GM19238 (cell line): ENCODE measurements around the gene DIDO1.

Experiments used
- DNase-seq: peaks from one replicate; pipeline ENCODE4 v3.0.0; 2011; ENCODE audit warnings: low spot score; ENCODE audit not compliant: insufficient read length

Gene DIDO1

DNA sequence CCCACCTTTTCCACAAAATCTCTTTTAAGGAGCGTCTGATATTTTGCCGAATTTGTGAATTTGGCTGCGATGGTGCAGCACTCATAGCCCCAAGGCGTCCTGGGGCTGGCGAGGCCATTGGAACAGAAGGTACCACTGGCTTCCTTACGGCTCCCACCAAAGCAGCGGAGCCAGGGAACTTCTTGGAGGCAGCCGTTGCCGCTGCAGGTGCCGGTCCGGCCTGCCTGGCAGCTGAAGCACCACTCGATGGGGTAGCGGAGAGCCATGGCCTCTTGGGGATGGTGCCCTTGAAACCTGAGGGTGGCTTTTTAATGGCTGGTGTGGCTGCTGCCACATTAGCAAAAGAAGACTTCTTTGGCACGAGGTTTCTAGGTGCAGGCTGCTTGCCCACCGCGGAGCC lies 29.8 kb downstream of the DIDO1 start:
- no peak for DNase-seq

DNA sequence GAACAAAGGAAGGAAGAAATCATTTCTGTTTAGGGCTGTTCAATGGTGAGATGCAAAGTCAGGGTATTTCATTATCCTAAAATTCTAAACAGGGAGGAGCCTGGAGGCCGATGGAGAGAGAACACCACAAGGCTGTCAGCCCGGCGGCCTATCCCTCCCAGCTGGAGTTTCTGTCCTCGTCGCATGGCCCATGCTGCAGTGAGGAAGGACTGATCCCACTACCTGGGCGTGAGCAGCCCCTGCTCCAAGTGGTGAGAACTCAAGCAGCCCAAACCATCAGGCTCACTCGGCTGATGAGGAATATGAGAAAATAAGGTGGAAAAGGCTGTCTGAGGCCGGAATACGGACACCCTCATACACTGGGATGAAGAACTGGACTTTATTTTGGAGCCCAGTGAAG lies 30.8 kb downstream of the DIDO1 start:
- no peak for DNase-seq

DNA sequence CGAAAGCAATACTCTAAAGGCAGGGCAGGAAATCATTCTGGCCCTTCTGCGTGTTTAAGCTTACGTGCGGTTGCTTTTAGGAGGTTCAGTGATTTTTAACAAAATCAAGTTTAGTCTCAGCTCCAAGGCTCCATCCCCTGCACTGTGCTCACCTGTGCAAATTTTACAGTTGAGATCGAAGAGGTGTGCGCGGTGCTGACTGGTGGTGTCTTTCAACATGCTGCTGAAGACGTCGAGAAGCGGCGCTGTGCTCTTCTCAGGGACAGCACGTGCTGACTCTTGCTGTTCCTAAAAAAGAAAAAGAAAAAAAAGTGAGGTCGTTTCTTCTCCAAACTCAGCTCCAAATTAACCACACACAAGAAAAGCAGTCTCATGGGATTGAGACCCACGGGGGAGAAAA lies 32.0 kb downstream of the DIDO1 start:
- DNase-seq = no peak

DNA sequence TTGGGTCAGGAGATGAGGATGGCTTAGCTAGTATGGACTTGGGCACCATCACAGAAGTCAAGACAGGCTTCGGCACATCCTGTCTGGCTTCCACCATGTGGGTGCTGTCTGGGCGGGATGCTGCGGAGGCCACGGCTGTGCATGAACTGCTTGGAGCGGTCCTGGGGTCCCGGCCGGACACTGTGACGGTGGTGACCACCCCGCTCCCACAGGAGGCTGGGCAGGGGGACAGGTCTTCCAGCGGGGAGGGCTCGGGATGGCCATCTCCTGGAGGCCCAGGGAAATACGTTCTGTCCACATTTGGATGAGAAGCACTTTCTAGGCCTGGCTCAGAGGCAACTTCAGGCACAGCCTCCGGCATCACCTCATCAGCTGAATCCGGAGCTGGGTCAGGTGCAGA lies 32.6 kb downstream of the DIDO1 start:
- DNase-seq = no peak

DNA sequence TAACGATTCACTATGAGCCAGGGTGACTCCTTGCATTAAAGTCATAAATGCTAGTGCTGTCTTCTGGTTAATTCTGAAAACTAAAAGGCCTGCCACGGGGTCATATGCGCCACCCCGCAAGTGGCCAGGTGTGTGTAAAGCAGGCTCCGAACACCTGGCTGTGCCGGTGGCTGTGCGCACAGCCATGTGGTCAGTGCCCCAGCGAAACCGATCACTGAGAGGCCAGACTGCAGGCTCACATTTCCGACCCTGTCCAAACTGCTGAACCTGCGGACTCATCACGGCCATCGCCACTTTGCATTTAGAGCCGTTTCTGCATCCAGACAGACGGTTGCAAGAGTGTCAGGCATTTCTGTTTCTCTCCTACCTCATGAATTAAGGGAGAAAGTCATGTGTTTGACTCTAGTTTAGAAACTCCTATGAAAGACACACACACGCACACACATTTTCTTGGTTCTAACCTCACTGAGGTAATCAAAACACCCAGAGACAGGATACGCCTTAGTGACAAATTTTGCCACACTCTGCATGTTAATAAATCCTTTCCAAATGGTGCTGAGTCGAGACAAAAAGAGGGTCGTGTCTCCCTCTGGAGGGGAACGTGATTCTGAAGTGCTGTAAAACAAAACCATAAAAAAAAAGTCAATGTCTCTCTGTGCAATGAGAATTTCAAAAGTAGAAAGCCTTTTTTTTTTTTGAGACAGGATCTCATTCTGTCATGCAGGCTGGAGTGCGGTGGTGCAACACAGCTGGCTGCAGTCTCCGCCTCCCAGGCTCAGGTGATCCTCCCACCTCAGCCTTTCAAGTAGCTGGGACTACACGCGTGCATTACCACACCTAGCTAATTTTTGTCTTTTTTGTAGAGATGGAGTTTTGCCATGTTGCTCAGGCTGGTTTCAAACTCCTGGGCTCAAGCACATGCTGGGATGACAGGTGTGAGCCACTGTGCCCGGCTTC lies 33.7 kb downstream of the DIDO1 start:
- DNase-seq = no peak

DNA sequence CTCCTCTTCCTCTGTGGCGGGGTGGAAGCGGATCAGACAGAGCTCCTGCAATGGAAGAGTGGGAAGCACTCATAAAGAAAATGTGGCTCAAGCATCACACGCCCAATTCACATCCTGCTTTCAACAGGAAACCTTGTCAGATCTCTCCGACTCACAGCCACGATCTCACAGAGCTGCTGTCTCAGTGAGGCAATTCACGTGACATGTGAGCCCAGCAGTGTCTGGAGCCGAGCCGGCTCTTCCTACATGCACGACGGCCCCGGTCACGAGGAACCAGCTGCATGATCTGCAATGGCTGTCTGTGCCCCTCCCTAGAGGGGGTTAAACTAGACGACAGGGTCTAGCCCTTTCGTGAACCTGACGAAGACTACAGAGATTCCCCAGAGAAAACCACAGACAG lies 35.2 kb downstream of the DIDO1 start:
- DNase-seq = no peak

DNA sequence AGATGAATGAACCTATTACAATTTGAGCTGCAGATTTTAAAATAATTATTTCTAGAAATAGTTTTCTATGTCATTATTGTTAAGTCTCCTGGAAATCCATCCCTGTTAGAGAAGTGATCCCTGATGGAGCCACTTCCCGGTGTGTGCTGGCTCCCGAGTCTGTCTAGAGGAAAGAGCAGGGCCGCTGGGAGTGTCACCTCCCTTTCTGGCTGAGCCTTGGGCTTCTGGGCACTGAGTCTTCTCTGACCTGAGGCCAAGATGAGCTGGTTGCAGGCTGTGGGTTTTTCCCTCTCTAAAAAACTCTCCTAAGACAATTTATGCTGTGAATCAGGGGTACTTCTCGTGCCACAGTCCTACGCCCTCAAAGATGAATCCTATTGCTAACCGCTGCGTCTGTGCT lies 35.9 kb downstream of the DIDO1 start:
- no peak for DNase-seq

DNA sequence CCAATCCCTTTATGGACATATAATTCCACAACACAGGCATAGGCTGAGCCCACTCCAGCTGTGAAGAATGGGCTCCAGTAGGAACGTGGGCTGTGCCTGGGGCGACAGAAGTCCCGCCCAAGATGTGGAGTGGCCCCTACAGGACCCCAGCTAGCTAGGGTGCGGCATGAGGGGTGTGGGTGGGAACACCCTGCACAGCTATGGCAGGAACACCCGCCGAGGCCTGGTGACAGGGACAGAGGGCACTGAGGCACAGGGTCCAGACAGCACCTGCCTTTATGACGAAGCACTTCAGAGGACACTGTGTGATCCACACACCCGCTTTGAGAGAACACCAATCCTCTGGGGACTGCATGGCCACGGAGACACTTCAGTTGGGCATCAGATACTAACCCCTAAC lies 36.4 kb downstream of the DIDO1 start:
- DNase-seq = no peak

DNA sequence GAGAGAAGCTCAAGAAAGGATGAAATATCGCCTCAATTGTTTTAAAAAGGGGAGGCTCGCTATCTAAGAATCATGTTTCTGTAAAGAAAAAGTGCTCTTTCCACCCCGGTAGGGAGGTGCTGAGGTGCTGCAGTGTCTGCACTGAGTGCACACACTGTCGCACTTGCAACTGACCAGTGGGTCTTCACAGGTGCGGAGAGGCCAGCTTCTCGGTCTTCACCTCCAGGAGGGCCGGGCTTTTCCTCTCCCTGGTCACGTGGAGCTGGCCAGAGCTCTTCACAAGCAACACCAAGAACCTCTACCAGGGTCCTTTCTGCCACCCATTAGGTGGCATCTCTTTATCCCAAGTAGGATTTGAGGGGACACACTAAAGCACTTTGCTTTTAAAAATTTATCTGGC lies 36.9 kb downstream of the DIDO1 start:
- DNase-seq = no peak

DNA sequence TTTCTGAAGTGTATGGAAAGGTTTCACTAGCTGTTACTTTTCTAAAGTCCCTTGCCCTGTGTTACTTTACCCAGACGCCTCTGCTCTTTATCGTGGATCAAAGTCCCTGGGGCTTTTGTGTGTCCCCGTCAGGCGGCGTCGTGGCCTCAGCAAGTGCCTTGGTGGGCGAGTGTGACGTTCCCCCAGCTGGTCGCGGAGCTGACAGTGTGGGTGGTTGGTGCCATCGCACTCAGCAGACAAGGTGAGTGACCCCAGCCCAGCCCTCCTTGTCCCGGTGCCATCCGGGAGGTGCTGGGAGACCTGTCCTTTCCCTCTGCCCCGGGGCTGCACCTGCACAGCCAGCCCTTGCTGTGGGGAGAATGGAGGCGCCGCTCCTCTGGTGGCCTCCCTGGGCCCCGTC lies 37.4 kb downstream of the DIDO1 start:
- DNase-seq = no peak

DNA sequence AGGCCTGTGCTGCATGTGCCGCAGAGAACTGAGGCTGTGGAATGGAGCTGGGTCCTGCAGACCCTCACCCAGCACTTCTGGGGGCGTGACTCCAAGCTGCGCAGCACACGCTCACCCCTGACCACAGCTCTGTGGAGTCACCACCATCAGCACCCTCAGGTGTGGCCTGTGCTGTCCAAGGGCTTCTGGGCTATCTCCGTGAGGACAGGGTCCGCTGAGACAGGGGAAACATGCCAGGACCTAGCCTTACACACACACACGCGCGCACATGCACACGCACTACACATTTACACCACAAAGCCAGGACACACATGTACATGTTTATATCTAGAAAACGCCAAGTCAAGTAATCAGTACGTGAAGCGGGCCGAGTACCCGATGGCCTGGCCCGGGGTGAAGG lies 37.9 kb downstream of the DIDO1 start:
- no peak for DNase-seq

DNA sequence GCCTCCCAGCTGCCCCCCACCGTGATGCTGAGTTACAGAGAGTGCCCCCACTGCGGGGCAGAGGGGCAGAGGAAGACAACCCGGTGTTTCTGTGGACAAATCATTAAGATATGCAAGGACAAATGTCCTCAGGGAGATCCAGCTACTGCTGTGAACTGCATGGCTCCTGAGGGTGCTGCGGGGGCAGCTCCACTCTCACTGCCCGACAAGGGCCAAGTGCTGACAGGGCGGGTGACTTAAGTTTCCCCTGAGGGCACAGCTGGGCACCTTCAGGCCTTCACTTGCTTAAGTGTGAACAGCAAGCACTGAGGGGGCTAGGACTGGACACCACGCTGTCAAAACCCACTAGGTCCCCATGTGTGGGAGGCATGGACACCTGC lies 38.5 kb downstream of the DIDO1 start:
- DNase-seq = no peak

DNA sequence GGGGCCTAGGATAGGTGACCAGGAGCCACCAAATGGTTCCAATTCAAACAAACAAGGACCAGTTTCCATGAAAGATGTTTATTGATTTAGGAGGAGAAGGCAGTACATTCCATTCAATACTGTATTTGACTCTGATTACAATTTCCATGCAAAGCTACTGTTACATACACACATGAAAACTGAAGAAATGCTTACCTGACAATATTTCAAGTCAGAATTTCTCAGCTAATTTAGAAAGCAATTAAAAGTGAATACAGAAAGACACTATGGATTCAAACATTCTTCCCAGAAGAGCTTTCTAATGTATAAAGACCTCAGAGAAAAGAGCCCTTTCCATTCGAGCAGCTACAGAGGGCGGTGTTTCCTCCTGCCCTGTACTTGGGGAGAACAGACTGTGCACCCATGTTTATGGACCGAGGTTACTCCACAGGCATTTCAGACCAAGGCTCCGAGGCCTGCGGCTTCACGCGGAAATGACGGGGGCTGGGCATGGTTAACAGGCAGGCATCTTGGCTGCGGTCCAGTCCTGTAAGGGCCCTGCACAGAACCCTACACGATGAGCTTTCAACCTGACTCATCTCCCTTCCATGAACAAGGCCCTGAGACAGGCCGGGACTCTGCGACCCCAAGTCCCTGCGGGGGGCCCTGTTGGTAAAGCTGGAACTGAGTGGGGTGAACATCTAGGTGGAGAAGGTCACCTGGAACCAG lies 39.0 kb downstream of the DIDO1 start:
- no peak for DNase-seq

DNA sequence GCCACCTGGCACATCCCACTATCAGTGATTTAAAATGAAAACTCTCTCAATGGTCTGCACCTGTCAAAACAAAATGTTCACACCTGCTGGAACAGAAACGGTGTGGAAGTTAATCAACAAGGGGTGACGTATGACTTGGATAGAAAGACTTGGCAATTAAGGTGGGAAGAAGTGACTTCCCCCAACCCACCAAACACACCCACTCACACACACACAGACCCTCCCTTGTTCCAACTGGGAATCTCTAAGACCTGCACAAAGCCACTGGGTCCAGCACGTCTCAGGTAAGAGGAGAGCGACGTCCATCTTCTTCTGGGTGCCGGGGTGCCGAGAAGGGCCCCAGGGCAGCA lies 39.6 kb downstream of the DIDO1 start:
- DNase-seq = no peak

DNA sequence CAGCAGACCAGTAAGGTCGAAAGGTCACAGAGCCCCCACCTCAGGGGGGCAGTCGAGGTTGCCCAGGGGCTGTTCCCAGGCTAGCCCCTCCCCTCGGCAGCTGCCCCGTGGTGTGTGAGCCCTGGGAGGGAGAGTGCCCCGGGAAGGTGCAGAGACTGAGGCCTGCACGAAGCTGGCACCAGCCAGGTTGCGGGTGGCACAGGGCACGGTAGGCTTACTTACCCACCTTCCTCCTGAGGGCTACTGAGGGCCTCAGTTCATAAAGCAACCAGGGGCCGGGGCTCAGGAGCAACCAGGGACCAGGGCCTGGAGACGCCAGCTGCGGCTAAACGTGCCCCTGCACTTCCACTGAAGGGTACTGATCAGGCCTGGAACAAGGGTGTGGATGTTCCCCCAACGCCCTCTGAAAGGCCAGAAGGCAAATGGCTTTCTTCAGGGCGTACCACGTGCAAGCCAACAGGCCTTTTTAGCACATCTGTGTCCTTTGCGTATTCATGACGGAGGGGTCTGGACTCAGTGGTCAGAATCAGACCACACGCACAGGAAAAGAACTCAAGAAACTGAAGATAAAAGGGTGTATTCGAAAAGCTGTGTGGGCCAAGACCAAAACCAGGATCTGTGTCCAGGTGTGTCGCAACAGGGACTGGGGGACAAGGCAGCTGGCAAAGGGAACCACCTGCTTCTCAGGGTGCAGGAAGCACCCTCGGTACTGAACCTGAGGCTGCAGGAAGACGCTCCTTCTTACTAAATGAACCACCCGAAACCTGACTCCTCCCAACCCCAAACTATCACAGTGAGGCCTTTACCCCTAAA lies 40.2 kb downstream of the DIDO1 start:
- no peak for DNase-seq

DNA sequence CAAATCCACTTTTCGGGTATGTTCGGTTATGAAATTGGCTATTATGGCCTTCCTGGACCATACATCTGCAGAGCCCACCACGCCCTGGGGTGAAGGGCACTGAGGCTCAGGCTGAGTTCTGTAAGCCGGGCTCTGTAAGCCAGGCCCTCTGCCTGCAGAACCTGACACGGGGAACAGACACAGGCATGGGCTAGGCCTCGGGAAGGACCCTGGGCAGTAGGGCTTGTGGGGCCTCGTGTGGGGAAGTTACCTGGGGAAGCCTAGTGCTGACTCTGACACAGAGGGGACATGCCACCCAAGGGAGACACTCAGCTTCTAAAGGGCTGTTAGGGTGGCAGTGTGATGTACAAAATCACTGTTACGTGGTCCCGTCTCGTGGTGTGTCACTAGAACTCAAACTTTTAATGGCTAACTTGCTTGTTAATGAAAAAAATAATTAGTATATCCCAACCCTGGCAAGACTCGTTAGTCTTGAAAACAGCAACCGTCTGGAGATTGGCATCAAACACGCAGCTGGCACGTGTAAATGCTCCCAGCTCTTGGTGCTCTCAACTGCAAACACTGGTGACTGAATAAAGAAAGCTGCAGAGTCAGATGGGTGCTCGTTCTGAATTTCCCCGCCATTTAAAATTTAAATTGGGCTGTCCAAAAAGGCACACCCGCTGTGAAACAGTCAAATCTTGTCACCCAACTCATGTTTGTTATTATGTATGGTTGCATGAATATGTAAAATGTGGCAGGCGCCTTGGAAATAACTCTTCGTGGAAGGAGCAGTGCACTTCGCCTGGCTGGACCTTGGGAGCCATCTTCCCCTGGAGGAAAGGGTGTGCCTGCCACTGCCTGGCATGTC lies 41.0 kb downstream of the DIDO1 start:
- no peak for DNase-seq

DNA sequence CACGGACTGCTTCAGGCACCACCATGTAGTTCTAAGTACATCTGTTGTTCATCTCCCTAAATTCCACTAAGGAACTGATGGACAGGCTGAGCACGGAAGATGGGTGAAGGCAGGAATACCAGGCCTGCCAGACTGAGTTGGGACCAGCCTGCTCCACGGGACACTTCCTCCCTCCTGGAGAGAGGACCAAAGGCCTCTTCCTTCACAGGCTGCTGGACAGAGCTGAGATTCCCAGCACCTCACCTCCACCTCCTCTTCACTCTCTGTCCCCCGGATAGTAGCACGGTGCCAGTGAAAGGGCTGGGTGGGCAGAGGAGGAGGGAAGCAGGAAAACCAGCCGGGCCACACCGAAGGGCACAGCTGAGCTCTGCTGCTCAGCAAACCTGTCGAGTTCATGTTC lies 41.7 kb downstream of the DIDO1 start:
- no peak for DNase-seq

DNA sequence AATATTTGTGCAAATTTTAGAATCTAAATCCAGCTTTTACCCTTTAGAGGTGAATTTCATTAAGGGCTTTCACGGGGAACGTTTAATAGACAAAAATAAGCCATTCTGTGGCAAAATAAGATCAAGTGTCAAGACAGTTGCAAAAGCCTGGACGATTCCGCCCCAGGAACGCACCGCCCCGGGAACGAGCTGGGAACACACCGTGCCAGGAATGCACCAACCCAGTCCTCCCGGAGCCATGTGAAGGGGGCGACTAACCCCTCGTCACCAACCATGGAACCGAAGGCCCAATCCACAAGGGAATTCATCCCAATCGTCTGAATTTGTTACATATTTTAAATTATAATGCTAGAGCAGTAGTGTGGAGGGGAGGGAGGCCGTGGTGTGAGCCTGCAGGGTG lies 43.9 kb downstream of the DIDO1 start:
- no peak for DNase-seq

DNA sequence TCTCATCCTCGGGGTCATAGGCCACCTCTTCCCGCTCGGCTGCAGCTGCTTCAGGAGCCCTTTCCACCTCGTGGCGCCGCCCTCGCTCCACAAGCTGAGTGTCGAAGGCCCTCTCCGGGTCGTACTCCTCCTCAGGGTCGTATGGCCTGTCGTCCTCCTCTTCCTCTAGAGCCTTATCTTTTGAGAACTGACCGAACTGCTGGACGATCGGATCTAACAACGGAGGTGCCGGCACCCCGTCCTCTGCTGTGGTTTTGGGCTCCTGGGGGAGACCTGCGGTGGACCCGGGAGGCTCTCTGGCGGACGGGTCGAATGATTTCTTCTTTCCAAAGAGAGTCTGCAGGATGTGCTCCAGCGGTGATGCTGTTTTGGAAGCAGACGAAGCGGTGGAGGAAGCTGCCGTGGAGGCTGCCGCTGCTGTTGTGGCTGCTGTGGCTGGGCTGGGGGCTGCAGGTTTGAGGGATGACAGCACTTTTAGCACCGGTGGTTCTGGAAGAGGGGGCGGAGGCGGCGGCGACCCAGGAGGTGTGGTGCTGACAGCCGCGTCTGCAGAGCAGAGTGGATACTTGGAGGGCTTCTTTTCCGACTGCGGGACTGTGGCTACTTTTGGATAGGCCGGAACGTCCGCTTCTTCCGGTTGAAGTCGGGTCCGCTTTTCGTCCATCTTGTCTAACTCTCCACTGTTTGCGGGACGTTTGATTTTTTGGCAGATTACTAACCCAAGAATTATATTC lies 44.5 kb downstream of the DIDO1 start:
- no peak for DNase-seq

DNA sequence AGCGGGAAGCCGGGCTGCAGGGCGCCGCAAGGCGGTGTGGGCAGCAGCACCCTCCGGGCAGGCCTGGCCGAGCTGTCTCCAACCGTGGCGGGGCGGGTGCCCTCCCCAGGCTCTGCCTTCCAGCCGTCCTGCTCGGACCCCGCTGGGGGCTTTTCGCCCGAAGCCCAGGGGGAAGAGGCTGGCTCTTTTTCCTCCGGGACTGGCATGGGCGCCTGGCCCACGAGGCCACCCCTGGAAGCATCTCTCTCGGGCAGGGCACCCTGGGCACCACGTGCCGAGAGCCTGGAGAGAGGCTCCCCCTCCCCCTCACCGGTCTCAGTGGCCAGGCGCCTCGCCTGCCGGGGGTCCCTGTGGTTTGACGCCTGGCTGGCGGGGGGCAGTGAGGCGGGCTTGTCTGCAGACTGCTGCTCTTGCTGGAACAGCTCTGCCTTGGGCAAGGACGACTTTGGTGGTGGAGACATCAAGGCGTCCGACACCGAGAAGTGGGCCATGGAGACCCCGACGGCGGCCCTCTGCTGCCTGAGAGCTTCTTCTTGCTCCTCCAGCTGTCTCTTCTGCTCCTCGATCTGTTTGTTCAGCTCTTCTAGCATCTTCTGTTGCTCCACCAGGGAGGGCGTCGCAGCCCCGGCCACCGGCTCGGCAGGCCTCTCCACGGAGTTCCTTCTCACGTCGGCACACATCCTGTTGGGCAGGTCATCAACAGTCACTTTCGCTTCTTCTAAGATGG lies 45.2 kb downstream of the DIDO1 start:
- DNase-seq = no peak
